ENCODE results near the gene NDUFB2. TPM values are rescaled to one million over a fixed set of nuclear protein-coding genes. Genes with fewer than 3 reads are reported as not detected.
"Not testable (repeated sequence)": the region's sequence is repeated elsewhere in the genome, so short reads cannot be mapped to it uniquely, and the experiment has no call there.

NDUFB2 gene
- total RNA-seq, 1 donor from 2014 or later: 161 TPM

GRCh38 chr7:140676306-140676705 is 20.2 kb upstream of the NDUFB2 start:
- peaks cover 37% of the 10 kb centered on the region for H3K4me1 ChIP-seq
- peaks cover 23% of the 10 kb centered on the region for H3K36me3 ChIP-seq
- no peak for ATAC-seq
- DNase-seq: no peak
- TF ChIP-seq CTCF (IDR thresholded peaks at IDR 0.05): no peak
- no peak overlapping the region for H3K27ac ChIP-seq
- no peaks in the 10 kb centered on the region for H3K27me3 ChIP-seq (ENCODE audit: low read depth)
- intact Hi-C loops (cut with DNase I): no loop called here
- no peak overlapping the region for H3K4me3 ChIP-seq
- H3K9me3 ChIP-seq: no peaks in the 10 kb centered on the region

- H3K27me3 ChIP-seq (ENCODE audit: low read depth); H3K4me3 ChIP-seq; ATAC-seq; H3K9me3 ChIP-seq; DNase-seq; intact Hi-C loops (cut with DNase I); H3K27ac ChIP-seq: not testable (repeated sequence)
- Histone ChIP-seq H3K4me1 (peaks cover 37% of the 10 kb centered on the region), H3K36me3 (peaks cover 30% of the 10 kb centered on the region)
Measured at GRCh38 chr7:140676956-140677355, 19.6 kb upstream of the NDUFB2 start.

- no peak for DNase-seq
- peaks cover 32% of the 10 kb centered on the region for H3K4me1 ChIP-seq
Measured at GRCh38 chr7:140677496-140677895, 19.0 kb upstream of the NDUFB2 start.

GRCh38 chr7:140678081-140678815 is 18.3 kb upstream of the NDUFB2 start:
- Histone ChIP-seq H3K27ac (no peak overlapping the region), H3K27me3 (ENCODE audit: low read depth) (no peaks in the 10 kb centered on the region), H3K36me3 (peaks cover 41% of the 10 kb centered on the region), H3K9me3 (no peaks in the 10 kb centered on the region), H3K4me3 (no peak overlapping the region), H3K4me1 (peaks cover 32% of the 10 kb centered on the region)
- intact Hi-C loops (cut with DNase I): no loop called here
- DNase-seq: no peak
- TF ChIP-seq CTCF (IDR thresholded peaks at IDR 0.05): no peak
- no peak for ATAC-seq

More at GRCh38 chr7:140677496-140677895, 19.0 kb upstream of the NDUFB2 start:
- intact Hi-C loops (cut with DNase I): no loop called here
- TF ChIP-seq CTCF (IDR thresholded peaks at IDR 0.05): no peak
- H3K27ac ChIP-seq: no peak overlapping the region
- H3K4me3 ChIP-seq: no peak overlapping the region
- ATAC-seq: no peak
- H3K9me3 ChIP-seq: no peaks in the 10 kb centered on the region
- peaks cover 35% of the 10 kb centered on the region for H3K36me3 ChIP-seq
- no peaks in the 10 kb centered on the region for H3K27me3 ChIP-seq (ENCODE audit: low read depth)

- ATAC-seq (no peak), DNase-seq (no peak)
- H3K9me3 ChIP-seq: no peaks in the 10 kb centered on the region
- H3K4me1 ChIP-seq: peaks cover 27% of the 10 kb centered on the region
- H3K27me3 ChIP-seq (ENCODE audit: low read depth): no peaks in the 10 kb centered on the region
- TF ChIP-seq CTCF (IDR thresholded peaks at IDR 0.05): no peak
- H3K36me3 ChIP-seq: peaks cover 45% of the 10 kb centered on the region
- H3K27ac ChIP-seq: no peak overlapping the region
- intact Hi-C loops (cut with DNase I): no loop called here
- no peak overlapping the region for H3K4me3 ChIP-seq
Measured at GRCh38 chr7:140678816-140679130, 17.7 kb upstream of the NDUFB2 start.

GRCh38 chr7:140679186-140679585 is 17.3 kb upstream of the NDUFB2 start:
- ATAC-seq: no peak
- Histone ChIP-seq H3K9me3 (no peaks in the 10 kb centered on the region), H3K27me3 (ENCODE audit: low read depth) (no peaks in the 10 kb centered on the region), H3K4me1 (peaks cover 23% of the 10 kb centered on the region), H3K36me3 (peaks cover 48% of the 10 kb centered on the region), H3K27ac (no peak overlapping the region), H3K4me3 (no peak overlapping the region)
- intact Hi-C loops (cut with DNase I): no loop called here
- DNase-seq: no peak
- no peak for TF ChIP-seq CTCF (IDR thresholded peaks at IDR 0.05)

All from lower lobe of right lung (tissue), 2 donors.